NCI-H1417 (cell line): ENCODE data around the gene HGFAC.

ENCODE experiments used
- DNase-seq, 3 experiments: peaks; one replicate each; lab custom pipeline; 2025; lab: John Stamatoyannopoulos, UW

The HGFAC gene

GRCh38 chr4:3462321-3462789 lies 20.6 kb downstream of the HGFAC start:
- no peak for DNase-seq

GRCh38 chr4:3462790-3463415 lies 21.1 kb downstream of the HGFAC start, which contains the start of gene DOK7:
Gene DOK7 (plus strand): TSS chr4:3463306. CDS start chr4:3463376, 70 bp downstream.
- DNase-seq, result peak in 1 of 3 experiments; percentile 2

- no peak for DNase-seq
Measured at GRCh38 chr4:3463556-3464348, 22.0 kb downstream of the HGFAC start.

GRCh38 chr4:3464349-3464905 lies 22.7 kb downstream of the HGFAC start:
- no peak for DNase-seq

- no peak for DNase-seq
Measured at GRCh38 chr4:3464911-3465697, 23.3 kb downstream of the HGFAC start.

GRCh38 chr4:3465698-3466671 lies 24.2 kb downstream of the HGFAC start:
- no peak for DNase-seq

- no peak for DNase-seq
Measured at GRCh38 chr4:3466691-3467600, 25.2 kb downstream of the HGFAC start.

GRCh38 chr4:3467601-3468031 lies 25.8 kb downstream of the HGFAC start:
- no peak for DNase-seq

GRCh38 chr4:3468154-3468553 lies 26.4 kb downstream of the HGFAC start:
- no peak for DNase-seq

- DNase-seq, result no peak
Measured at GRCh38 chr4:3468804-3469203, 27.0 kb downstream of the HGFAC start.

GRCh38 chr4:3469386-3470243 lies 27.8 kb downstream of the HGFAC start:
- no peak for DNase-seq

- no peak for DNase-seq
Measured at GRCh38 chr4:3470244-3471097, 28.7 kb downstream of the HGFAC start.

- DNase-seq, result no peak
Measured at GRCh38 chr4:3471098-3471760, 29.5 kb downstream of the HGFAC start.

- no peak for DNase-seq
Measured at GRCh38 chr4:3471886-3472285, 30.1 kb downstream of the HGFAC start.

GRCh38 chr4:3472411-3473141 lies 30.8 kb downstream of the HGFAC start:
- peak in 2 of 3 experiments; percentile 72 to 82 for DNase-seq

GRCh38 chr4:3473181-3473950 lies 31.6 kb downstream of the HGFAC start:
- DNase-seq, result no peak
